SKM-1 treated with dmso at 0.1 percent for 144 hours (cell line): ENCODE results near the gene SHISA6.
"Not testable (repeated sequence)": the region's sequence is repeated elsewhere in the genome, so short reads cannot be mapped to it uniquely, and the experiment has no call there.

Experiments
- DNase-seq: peaks from one replicate; lab custom pipeline; 2025; ENCODE audit not compliant: unreplicated experiment; lab: John Stamatoyannopoulos, UW

SHISA6 gene

GRCh38 chr17:11301874-11302273, 60.9 kb downstream of the SHISA6 start:
- not testable (repeated sequence) for DNase-seq

- DNase-seq = no peak
Measured at GRCh38 chr17:11302401-11303186, 61.6 kb downstream of the SHISA6 start.

GRCh38 chr17:11303773-11304394, 62.9 kb downstream of the SHISA6 start:
- no peak for DNase-seq

GRCh38 chr17:11304568-11304967, 63.6 kb downstream of the SHISA6 start:
- no peak for DNase-seq

- DNase-seq = no peak
Measured at GRCh38 chr17:11305524-11305923, 64.5 kb downstream of the SHISA6 start.

GRCh38 chr17:11308531-11308930, 67.5 kb downstream of the SHISA6 start:
- no peak for DNase-seq

- no peak for DNase-seq
Measured at GRCh38 chr17:11309033-11309432, 68.0 kb downstream of the SHISA6 start.

- no peak for DNase-seq
Measured at GRCh38 chr17:11309850-11310249, 68.8 kb downstream of the SHISA6 start.

GRCh38 chr17:11316451-11316850, 75.4 kb downstream of the SHISA6 start:
- DNase-seq = not testable (repeated sequence)

- DNase-seq = no peak
Measured at GRCh38 chr17:11318207-11318606, 77.2 kb downstream of the SHISA6 start.

- DNase-seq = no peak
Measured at GRCh38 chr17:11319894-11320293, 78.9 kb downstream of the SHISA6 start.

- DNase-seq = no peak
Measured at GRCh38 chr17:11324021-11324420, 83.0 kb downstream of the SHISA6 start.

- no peak for DNase-seq
Measured at GRCh38 chr17:11324846-11325420, 83.9 kb downstream of the SHISA6 start.

- DNase-seq = no peak
Measured at GRCh38 chr17:11326492-11326891, 85.5 kb downstream of the SHISA6 start.

GRCh38 chr17:11328770-11329169, 87.8 kb downstream of the SHISA6 start:
- no peak for DNase-seq

- DNase-seq = no peak
Measured at GRCh38 chr17:11330006-11330405, 89.0 kb downstream of the SHISA6 start.

GRCh38 chr17:11330826-11331225, 89.8 kb downstream of the SHISA6 start:
- no peak for DNase-seq

- DNase-seq = no peak
Measured at GRCh38 chr17:11331547-11332513, 90.8 kb downstream of the SHISA6 start.

- DNase-seq = no peak
Measured at GRCh38 chr17:11332706-11333105, 91.7 kb downstream of the SHISA6 start.

- no peak for DNase-seq
Measured at GRCh38 chr17:11334493-11334892, 93.5 kb downstream of the SHISA6 start.

GRCh38 chr17:11336290-11336689, 95.3 kb downstream of the SHISA6 start:
- DNase-seq = no peak
